Ovary (tissue), 3 donors: ENCODE measurements around the gene GSC.

ENCODE experiments used
- POLR2A ChIP-seq: fragments of 450-650 bp; IDR thresholded peaks from one replicate; pipeline ENCODE4 v1.6.1; 2017; ENCODE audit warnings: antibody characterized with exemption, mild to moderate bottlenecking, moderate library complexity
- TF ChIP-seq, protein P1 (sequence below), 3 donors: fragments of 450-650 bp in 2 of 3; fragments of 200-600 bp in 1 of 3; IDR thresholded peaks; one replicate each; pipeline versions ENCODE4 v1.5.1 to v1.8.0; 2016 to 2022; ENCODE audit warnings: antibody characterized with exemption in 3 of 3, mild to moderate bottlenecking in 1 of 3
- donor health status: DM: no; HTN: no; CAD: no.

DNA sequence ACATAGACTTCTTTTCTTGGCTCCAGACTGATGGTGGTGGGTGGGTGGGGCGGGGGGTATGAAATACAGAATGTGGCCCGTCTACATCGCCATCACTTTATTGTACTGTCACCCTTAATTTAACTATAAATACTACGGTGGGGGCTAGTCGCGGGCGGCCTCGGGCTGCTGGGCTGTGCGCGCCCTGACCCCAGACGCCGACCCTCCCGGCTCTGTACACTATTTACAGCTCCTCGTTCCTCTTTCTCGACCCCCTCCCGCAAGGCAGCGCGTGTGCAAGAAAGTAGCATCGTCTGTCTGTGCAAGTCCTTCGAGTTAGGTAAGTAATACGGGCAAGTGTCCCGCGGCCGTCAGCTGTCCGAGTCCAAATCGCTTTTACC lies 1.8 kb downstream of the GSC start:
- TF ChIP-seq, protein P1, sequence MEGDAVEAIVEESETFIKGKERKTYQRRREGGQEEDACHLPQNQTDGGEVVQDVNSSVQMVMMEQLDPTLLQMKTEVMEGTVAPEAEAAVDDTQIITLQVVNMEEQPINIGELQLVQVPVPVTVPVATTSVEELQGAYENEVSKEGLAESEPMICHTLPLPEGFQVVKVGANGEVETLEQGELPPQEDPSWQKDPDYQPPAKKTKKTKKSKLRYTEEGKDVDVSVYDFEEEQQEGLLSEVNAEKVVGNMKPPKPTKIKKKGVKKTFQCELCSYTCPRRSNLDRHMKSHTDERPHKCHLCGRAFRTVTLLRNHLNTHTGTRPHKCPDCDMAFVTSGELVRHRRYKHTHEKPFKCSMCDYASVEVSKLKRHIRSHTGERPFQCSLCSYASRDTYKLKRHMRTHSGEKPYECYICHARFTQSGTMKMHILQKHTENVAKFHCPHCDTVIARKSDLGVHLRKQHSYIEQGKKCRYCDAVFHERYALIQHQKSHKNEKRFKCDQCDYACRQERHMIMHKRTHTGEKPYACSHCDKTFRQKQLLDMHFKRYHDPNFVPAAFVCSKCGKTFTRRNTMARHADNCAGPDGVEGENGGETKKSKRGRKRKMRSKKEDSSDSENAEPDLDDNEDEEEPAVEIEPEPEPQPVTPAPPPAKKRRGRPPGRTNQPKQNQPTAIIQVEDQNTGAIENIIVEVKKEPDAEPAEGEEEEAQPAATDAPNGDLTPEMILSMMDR (IDR thresholded peaks at IDR 0.05), result no peak
- TF ChIP-seq POLR2A, result no peak
